Measurements from ENCODE around the gene DGKB. TPM values are rescaled to one million over a fixed set of nuclear protein-coding genes. Genes with fewer than 3 reads are reported as not detected.

The DGKB gene
- total RNA-seq, 1 experiment from 2014 or later, result 1.9 TPM

GRCh38 chr7:14777806-14778205 is 124.7 kb downstream of the DGKB start:
- peaks cover 32% of the 10 kb centered on the region for H3K9me3 Mint-ChIP-seq
- ChIA-PET CTCF (no interaction called here), POLR2A (no interaction called here)
- H3K27me3 Mint-ChIP-seq (ENCODE audit: low read depth), result peaks cover 5% of the 10 kb centered on the region; the same call in 1 of the 2 replicates
- H3K36me3 Mint-ChIP-seq, result peaks cover 27% of the 10 kb centered on the region
- peaks cover 3% of the 10 kb centered on the region; the same call in 1 of the 2 replicates for H3K4me1 Mint-ChIP-seq
- no peak overlapping the region for H3K27ac Mint-ChIP-seq
- DNase-seq (ENCODE audit: low spot score) (no peak), ATAC-seq (no peak)
- TF ChIP-seq TP53 (CRISPR knock-in tag; IDR thresholded peaks at IDR 0.05) (no peak), HMGXB4 (CRISPR knock-in tag; IDR thresholded peaks at IDR 0.05) (no peak), OVOL2 (CRISPR knock-in tag; IDR thresholded peaks at IDR 0.05; ENCODE audit: borderline replicate concordance) (no peak), CDX4 (CRISPR knock-in tag; IDR thresholded peaks at IDR 0.05; ENCODE audit: borderline replicate concordance) (no peak), RELA (CRISPR knock-in tag; IDR thresholded peaks at IDR 0.05; ENCODE audit: borderline replicate concordance) (no peak), ATF1 (CRISPR knock-in tag; IDR thresholded peaks at IDR 0.05) (no peak), HMGA2 (CRISPR knock-in tag; IDR thresholded peaks at IDR 0.05) (no peak), E2F4 (CRISPR knock-in tag; IDR thresholded peaks at IDR 0.05; ENCODE audit: borderline replicate concordance, low read depth) (no peak), ZBTB21 (CRISPR knock-in tag; IDR thresholded peaks at IDR 0.05; ENCODE audit: borderline replicate concordance) (no peak), NR2C2 (CRISPR knock-in tag; IDR thresholded peaks at IDR 0.05) (no peak), JAZF1 (CRISPR knock-in tag; IDR thresholded peaks at IDR 0.05) (no peak), MLX (CRISPR knock-in tag; IDR thresholded peaks at IDR 0.05) (no peak), FOXK1 (CRISPR knock-in tag; IDR thresholded peaks at IDR 0.05) (no peak)
- H3K4me3 Mint-ChIP-seq, result no peak overlapping the region

- peaks cover 3% of the 10 kb centered on the region for H3K4me1 Mint-ChIP-seq
- no peak overlapping the region for H3K27ac Mint-ChIP-seq
Observed at GRCh38 chr7:14776266-14776665, 126.3 kb downstream of the DGKB start.

More at GRCh38 chr7:14776266-14776665, 126.3 kb downstream of the DGKB start:
- TF ChIP-seq RELA (CRISPR knock-in tag; IDR thresholded peaks at IDR 0.05; ENCODE audit: borderline replicate concordance) (no peak), ZNF416 (CRISPR knock-in tag; IDR thresholded peaks at IDR 0.05) (peak; percentile 97), ATF6 (CRISPR knock-in tag; IDR thresholded peaks at IDR 0.05) (no peak)
- Mint-ChIP-seq H3K4me3 (no peak overlapping the region), H3K9me3 (peaks cover 32% of the 10 kb centered on the region), H3K27me3 (ENCODE audit: low read depth) (peaks cover 5% of the 10 kb centered on the region; the same call in 1 of the 2 replicates), H3K36me3 (peaks cover 27% of the 10 kb centered on the region)
- no peak for ATAC-seq
- ChIA-PET POLR2A (no interaction called here), CTCF (no interaction called here)
- DNase-seq (ENCODE audit: low spot score), result no peak
